ENCODE results near the gene HBG1. TPM values are rescaled to one million over a fixed set of nuclear protein-coding genes. Genes with fewer than 3 reads are reported as not detected.
A peak's percentile ranks its signal among the peaks of the same experiment; 100 is the strongest.

HBG1 gene
- total and polyA plus RNA-seq, 2 of the 4 experiments (the other 2 are of a cell fraction), result not detected

GRCh38 chr11:5283882-5284281, 34.2 kb upstream of the HBG1 start:
- Histone ChIP-seq H3K23ac (ENCODE audit: low read depth, low read length) (no peak overlapping the region), H3K18ac (ENCODE audit: low read depth, low read length) (peak overlapping the region; percentile 58; the same call in 1 of the 2 replicates), H3K36me3 (ENCODE audit: control insufficient read depth, insufficient read depth, low read length) (no peaks in the 10 kb centered on the region), H3K56ac (ENCODE audit: extremely low read depth, insufficient read depth, low read length) (no peak overlapping the region), H3K4ac (ENCODE audit: low read depth, low read length) (peak overlapping the region; percentile 1; the same call in 1 of the 2 replicates), H3K14ac (replicated peaks; ENCODE audit: low read depth, low read length) (peak overlapping the region; percentile 71; the same call in 1 of the 2 replicates), H4K20me1 (ENCODE audit: insufficient read depth, low read length) (no peaks in the 10 kb centered on the region), H4K5ac (ENCODE audit: low read depth, low read length) (no peak overlapping the region; the same call in 1 of the 2 replicates), H3K4me2 (ENCODE audit: low read depth, low read length) (no peak overlapping the region), H4K8ac (ENCODE audit: low read depth in 2 of 2, low read length in 2 of 2) (peak overlapping the region in 1 of 2 experiments; percentile 53; a peak in 2 of 4 replicates), H2BK15ac (ENCODE audit: low read depth, low read length) (peak overlapping the region; percentile 80; the same call in 2 of the 3 replicates), H3K4me1 (ENCODE audit: control insufficient read depth, insufficient read depth, low read length) (peaks cover 20% of the 10 kb centered on the region), H2BK20ac (ENCODE audit: low read depth, low read length) (peak overlapping the region; percentile 87), H4K91ac (ENCODE audit: insufficient read depth, low read depth, low read length) (peak overlapping the region; percentile 88), H3K27ac (ENCODE audit: insufficient read depth, low read length) (no peak overlapping the region), H3K27me3 (ENCODE audit: control insufficient read depth, insufficient read depth, low read length) (no peaks in the 10 kb centered on the region), H3K9ac (ENCODE audit: low read depth, low read length) (no peak overlapping the region), H3K79me1 (ENCODE audit: low read depth in 1 of 2, low read length in 2 of 2) (no peaks in the 10 kb centered on the region), H2BK120ac (ENCODE audit: low read depth, low read length) (peak overlapping the region; percentile 91), H3K4me3 (ENCODE audit: insufficient read depth, low read depth, low read length) (no peak overlapping the region), H2AK9ac (replicated peaks; ENCODE audit: low read depth, low read length, poor library complexity) (no peak overlapping the region), H2AFZ (replicated peaks; ENCODE audit: low read length, poor library complexity) (no peak overlapping the region), H2BK5ac (ENCODE audit: low read depth, low read length, poor library complexity, severe bottlenecking) (no peak overlapping the region), H2AK5ac (ENCODE audit: low read depth, low read length) (no peak overlapping the region), H3K9me1 (ENCODE audit: insufficient read depth, low read length) (peaks cover 7% of the 10 kb centered on the region; the same call in 1 of the 2 replicates), H3K9me3 (ENCODE audit: control insufficient read depth, insufficient read depth, low read length) (no peaks in the 10 kb centered on the region)
- no peak for TF ChIP-seq MAZ (IDR thresholded peaks at IDR 0.05; ENCODE audit: borderline replicate concordance, low read depth, low read length)
- dilution Hi-C loops (cut with HindIII; ENCODE audit: low sequenced_read_pairs, unreplicated experiment) (no loop called here), in situ Hi-C loops (cut with MboI; ENCODE audit: low sequenced_read_pairs) (loop anchor here (10.0 kb wide), 1 partner anchor 81 kb away; no protein-coding TSS in a partner anchor), intact Hi-C loops (cut with micrococcal nuclease) (no loop called here)
- ATAC-seq (ENCODE audit: low read depth), result no peak
- BruUV-seq (replicated peaks), result no TSS peak
- CTCF ChIA-PET, result no interaction called here
- POLR2A ChIA-PET (ENCODE audit: unreplicated experiment), result no interaction called here
- no CpG with 5 or more reads among the region's 1 CpG for WGBS, 2 experiments (ENCODE audit: extremely low coverage in 2 of 2, insufficient read length in 1 of 2)
- DNase-seq, result no peak
